Measurements from ENCODE around the gene ZNF44.

DNA sequence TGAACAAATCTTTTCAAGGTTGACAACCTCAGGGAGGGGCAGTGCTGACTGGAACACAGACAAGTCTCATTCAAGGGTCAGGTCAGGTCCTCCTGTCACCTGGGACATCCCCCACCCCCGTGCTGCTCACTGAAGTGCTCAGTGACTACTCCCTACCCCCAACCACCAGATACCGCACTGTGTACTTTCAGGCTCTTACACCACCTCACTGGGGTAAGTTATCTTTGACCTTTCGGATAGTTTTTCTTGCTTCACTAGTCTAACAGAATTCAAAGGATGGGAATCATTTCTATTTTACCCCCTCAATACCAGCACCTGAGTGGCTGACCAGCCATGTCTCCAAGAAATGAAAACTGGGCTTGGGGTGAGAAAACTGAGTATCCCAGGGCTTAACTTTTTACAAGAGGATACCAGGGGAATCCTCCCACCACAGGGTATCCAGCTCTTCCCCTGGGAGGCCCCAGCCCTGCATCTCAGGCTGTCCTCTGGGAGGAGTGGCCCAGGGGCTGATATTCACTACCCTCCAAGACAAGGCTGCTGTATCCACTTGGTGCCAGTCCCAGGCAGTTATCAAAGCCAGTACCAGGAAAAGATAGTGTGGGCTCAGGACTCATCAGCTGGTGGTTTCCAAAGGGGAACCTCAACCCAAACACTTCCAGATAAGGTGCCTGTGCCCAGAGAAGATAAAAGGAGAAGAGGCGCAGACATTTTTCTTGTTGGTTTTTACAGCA lies 36.7 kb upstream of the ZNF44 start:
- TF ChIP-seq CTCF (IDR thresholded peaks at IDR 0.05; ENCODE audit: low read depth, low read length, poor library complexity, severe bottlenecking) (no peak), EZH2phosphoT487 (IDR thresholded peaks at IDR 0.05; ENCODE audit: borderline replicate concordance, low read length) (no peak)
